Measurements from ENCODE around the gene ARHGAP26.

The ARHGAP26 gene

DNA sequence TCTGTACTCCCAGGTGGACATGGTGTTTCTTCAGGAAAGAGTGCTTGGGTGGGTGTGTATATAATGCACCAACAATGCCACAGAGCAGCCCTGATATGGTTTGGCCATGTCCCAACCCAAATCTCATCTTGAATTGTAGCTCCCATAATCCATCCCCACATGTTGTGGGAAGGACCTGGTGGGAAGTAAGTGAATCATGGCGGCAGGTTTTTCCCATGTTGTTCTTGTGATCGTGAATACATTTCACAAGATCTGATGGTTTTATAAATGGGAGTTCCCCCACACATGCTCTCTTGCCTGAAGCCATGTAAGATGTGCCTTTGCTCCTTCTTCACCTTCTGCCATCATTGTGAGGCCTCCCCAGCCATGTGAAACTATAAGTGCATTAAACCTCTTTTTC is 474.8 kb downstream of the ARHGAP26 start:
- Histone ChIP-seq H3K36me3 (ENCODE audit: insufficient read depth, low read length) (no peaks in the 10 kb centered on the region), H3K4me3 (ENCODE audit: low read length) (no peak overlapping the region), H3K4me1 (ENCODE audit: insufficient read depth, low read length) (peaks cover 7% of the 10 kb centered on the region), H3K27me3 (ENCODE audit: insufficient read depth, low read length) (no peaks in the 10 kb centered on the region), H3K9me3 (ENCODE audit: low read length) (no peaks in the 10 kb centered on the region), H2AFZ (ENCODE audit: low read depth, low read length) (no peak overlapping the region)

DNA sequence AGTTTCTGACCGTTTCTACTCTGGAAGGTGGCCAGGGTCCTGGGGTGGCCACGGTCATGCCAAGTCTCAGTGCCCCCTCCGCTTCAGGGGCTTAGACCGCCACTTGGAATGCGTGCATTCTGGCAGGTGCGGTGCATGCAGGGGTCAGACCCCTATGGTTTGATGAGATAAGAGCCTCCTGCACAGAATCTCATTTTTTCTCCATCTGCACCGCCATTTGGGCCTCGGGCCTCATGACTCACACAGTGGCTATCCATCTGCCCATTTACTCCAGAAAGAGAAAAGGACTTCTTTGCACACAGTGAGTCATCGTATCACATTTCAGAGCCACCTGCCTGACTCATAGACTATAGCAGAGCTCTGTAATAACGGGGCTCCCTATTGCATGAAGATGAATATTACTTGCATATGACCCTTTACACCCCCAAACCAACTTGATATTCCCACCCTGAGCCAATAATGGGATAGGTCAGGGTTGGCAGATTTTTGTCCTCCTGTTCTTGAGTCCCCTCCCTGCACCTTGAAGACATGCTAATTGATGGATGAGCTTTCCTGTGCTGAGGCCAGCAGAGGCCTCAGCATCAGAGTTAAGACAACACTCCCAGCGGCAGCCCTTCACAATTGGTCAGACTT is 475.9 kb downstream of the ARHGAP26 start:
- Histone ChIP-seq H3K9me3 (ENCODE audit: low read length) (no peaks in the 10 kb centered on the region), H2AFZ (ENCODE audit: low read depth, low read length) (no peak overlapping the region), H3K36me3 (ENCODE audit: insufficient read depth, low read length) (no peaks in the 10 kb centered on the region), H3K27me3 (ENCODE audit: insufficient read depth, low read length) (no peaks in the 10 kb centered on the region), H3K4me1 (ENCODE audit: insufficient read depth, low read length) (peaks cover 7% of the 10 kb centered on the region), H3K4me3 (ENCODE audit: low read length) (no peak overlapping the region)

DNA sequence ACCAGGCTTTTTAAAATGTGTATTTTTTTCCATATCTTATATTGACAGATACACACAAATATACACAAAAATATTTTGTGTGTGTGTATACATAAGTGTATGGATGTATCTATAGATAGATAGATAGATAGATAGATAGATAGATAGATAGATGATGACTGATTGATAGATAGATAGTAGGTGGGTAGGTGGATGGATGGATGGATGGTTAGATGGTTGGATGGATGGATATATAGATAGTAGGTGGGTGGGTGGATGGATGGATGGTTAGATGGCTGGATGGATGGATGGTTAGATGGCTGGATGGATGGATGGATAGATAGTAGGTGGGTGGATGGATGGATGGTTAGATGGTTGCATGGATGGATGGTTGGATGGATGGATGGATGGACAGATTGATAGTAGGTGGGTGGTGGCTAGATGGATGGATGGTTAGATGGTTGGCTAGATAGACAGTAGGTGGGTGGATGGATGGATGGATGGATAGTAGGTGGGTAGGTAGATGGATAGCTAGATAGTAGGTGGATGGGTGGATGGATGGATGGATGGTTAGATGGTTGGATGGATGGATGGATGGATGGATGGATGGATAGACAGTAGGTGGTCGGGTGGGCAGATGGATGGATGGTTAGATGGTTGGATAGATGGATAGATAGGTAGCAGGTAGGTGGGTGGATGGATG is 477.1 kb downstream of the ARHGAP26 start:
- H3K36me3 ChIP-seq (ENCODE audit: insufficient read depth, low read length), result no peaks in the 10 kb centered on the region
- H2AFZ ChIP-seq (ENCODE audit: low read depth, low read length), result no peak overlapping the region
- H3K4me1 ChIP-seq (ENCODE audit: insufficient read depth, low read length), result peaks cover 7% of the 10 kb centered on the region
- H3K9me3 ChIP-seq (ENCODE audit: low read length), result no peaks in the 10 kb centered on the region
- H3K27me3 ChIP-seq (ENCODE audit: insufficient read depth, low read length), result no peaks in the 10 kb centered on the region
- H3K4me3 ChIP-seq (ENCODE audit: low read length), result no peak overlapping the region

DNA sequence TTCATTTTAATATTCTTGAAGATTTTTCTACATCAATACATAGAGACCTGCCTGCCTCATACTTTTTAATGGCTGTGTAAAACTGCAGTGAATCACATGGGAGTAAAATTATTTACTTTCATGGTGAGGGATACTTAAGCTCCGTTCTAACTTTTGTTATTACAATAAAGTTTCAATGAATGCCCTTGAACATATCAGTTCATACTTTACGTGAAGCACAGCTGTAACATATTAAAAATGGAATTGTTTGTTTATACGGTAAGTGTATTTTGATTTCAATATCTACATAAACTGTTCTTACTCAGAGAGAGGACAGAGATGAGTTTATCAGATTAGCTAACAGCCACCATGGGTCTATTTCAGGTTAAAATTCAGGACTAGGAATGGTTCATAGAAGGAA is 478.2 kb downstream of the ARHGAP26 start:
- Histone ChIP-seq H3K9me3 (ENCODE audit: low read length) (no peaks in the 10 kb centered on the region), H3K4me3 (ENCODE audit: low read length) (no peak overlapping the region), H3K27me3 (ENCODE audit: insufficient read depth, low read length) (no peaks in the 10 kb centered on the region), H2AFZ (ENCODE audit: low read depth, low read length) (no peak overlapping the region), H3K36me3 (ENCODE audit: insufficient read depth, low read length) (no peaks in the 10 kb centered on the region), H3K4me1 (ENCODE audit: insufficient read depth, low read length) (peaks cover 7% of the 10 kb centered on the region)

DNA sequence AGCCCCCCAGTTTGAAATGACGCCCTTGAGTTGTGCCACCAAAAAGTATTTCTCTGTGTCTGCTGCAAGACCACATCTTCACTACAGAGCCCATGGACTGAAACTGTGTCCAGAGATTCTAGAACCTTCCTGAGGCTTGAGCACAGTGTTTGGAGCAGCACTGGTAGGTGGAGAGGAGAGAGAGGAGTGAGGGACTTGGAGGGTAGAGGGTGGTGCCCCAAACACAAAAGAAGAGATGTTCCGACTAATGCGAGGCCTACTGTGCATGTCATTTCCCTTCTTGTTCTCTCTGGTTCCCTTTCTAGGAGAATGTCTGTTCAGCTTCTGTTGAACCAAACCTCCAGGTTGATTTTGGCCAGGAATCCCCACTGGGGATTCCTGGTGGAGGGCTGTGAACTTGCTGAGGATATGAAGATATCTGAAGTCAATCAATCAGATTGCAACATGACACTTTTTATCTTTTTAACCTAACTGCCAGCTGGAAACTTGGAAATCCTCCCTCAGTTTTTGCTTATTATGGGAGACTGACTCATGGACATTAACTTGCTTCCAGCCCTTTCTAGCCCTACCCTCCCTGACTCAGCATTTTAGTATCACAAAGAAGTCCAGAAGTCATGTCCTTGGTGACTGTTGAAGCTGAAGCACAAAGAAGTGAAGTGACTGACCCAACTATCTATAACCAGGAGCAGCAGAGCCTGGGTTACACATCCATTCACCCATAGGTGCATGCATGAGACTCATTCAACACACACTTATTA is 478.8 kb downstream of the ARHGAP26 start:
- Histone ChIP-seq H3K4me3 (ENCODE audit: low read length) (no peak overlapping the region), H3K9me3 (ENCODE audit: low read length) (no peaks in the 10 kb centered on the region), H3K27me3 (ENCODE audit: insufficient read depth, low read length) (no peaks in the 10 kb centered on the region), H3K4me1 (ENCODE audit: insufficient read depth, low read length) (peaks cover 7% of the 10 kb centered on the region), H3K36me3 (ENCODE audit: insufficient read depth, low read length) (no peaks in the 10 kb centered on the region), H2AFZ (ENCODE audit: low read depth, low read length) (no peak overlapping the region)

DNA sequence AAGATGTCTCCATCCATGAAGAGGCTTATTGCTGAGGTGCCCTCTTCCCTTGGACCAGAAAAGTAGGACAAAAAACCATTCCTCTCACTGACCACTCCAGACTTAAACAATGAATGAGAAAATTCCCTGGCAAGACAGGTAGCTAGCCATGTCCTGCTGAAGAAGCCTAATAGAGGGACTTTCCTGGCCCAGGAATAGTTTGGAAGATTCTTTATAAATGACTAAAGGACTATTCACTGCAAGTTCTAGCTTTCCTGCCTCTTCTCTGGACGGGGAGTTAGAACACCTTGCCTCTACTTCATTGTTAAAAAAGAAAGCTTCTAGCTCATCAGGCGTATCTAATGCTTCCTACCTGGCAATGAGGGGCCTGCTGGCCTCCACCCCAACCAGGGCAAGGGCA is 479.7 kb downstream of the ARHGAP26 start:
- Histone ChIP-seq H3K9me3 (ENCODE audit: low read length) (no peaks in the 10 kb centered on the region), H3K4me3 (ENCODE audit: low read length) (no peak overlapping the region), H3K4me1 (ENCODE audit: insufficient read depth, low read length) (peaks cover 7% of the 10 kb centered on the region), H2AFZ (ENCODE audit: low read depth, low read length) (no peak overlapping the region), H3K27me3 (ENCODE audit: insufficient read depth, low read length) (no peaks in the 10 kb centered on the region), H3K36me3 (ENCODE audit: insufficient read depth, low read length) (no peaks in the 10 kb centered on the region)

DNA sequence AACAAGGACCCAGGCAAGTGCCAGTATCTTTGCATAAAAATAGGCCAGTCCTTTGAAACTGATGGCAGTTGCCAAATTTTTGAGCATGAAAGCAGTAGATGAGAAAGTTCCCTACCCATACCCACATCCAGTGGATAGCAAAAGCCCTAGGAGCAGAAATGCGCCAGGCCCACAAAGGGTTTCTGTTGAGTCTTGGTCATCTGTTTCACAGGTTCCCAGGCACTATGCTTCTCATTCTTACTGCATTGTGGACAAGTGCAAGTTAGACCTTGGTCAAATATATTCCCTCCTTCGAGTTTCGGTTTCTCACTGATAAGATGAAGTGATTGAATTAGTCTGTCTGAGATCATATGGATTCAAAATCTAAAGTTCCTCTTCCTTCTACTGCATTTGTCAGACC is 481.0 kb downstream of the ARHGAP26 start:
- Histone ChIP-seq H3K4me1 (ENCODE audit: insufficient read depth, low read length) (peaks cover 5% of the 10 kb centered on the region), H2AFZ (ENCODE audit: low read depth, low read length) (no peak overlapping the region), H3K27me3 (ENCODE audit: insufficient read depth, low read length) (no peaks in the 10 kb centered on the region), H3K9me3 (ENCODE audit: low read length) (no peaks in the 10 kb centered on the region), H3K4me3 (ENCODE audit: low read length) (no peak overlapping the region), H3K36me3 (ENCODE audit: insufficient read depth, low read length) (no peaks in the 10 kb centered on the region)

DNA sequence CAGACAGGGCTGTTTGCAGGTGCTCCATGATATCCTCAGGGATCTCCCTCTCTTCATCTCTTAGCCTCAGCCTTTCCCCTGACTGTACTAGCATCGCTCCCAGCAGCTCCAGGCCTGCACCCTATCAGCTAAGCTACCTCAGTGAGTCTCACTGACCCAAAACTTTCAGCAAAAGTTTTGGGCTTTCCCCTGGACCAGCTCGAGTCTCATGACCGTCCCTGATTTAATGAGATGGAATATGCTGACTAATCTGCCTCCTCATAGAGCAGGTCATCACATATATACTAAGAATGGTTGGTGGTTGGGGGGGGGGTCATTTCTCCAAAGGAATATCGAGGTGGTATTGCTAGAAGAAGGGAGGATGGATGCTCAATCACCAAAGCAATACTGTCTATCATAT is 481.8 kb downstream of the ARHGAP26 start:
- peaks cover 3% of the 10 kb centered on the region for H3K4me1 ChIP-seq (ENCODE audit: insufficient read depth, low read length)
- no peaks in the 10 kb centered on the region for H3K9me3 ChIP-seq (ENCODE audit: low read length)
- no peaks in the 10 kb centered on the region for H3K27me3 ChIP-seq (ENCODE audit: insufficient read depth, low read length)
- no peak overlapping the region for H3K4me3 ChIP-seq (ENCODE audit: low read length)
- no peak overlapping the region for H2AFZ ChIP-seq (ENCODE audit: low read depth, low read length)
- H3K36me3 ChIP-seq (ENCODE audit: insufficient read depth, low read length), result no peaks in the 10 kb centered on the region

DNA sequence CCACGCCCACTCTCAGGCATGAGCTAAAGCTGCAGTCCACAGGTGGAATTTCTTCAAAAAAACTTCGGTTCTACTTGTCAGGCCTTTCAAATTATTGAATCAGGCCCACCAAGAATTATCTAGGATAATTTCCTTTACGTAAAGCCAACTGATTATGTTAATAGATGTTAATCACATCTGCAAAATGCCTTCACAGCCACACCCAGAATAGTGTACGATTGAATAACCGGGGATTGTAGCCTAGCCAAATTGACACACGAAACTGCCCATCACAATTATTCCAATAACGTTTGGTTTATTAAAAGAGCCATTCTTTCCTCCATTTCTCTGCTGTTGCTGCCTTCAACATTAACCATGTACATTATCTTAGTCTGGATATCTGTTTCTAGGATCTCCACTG is 484.6 kb downstream of the ARHGAP26 start:
- H3K4me3 ChIP-seq (ENCODE audit: low read length), result no peak overlapping the region
- no peaks in the 10 kb centered on the region for H3K27me3 ChIP-seq (ENCODE audit: insufficient read depth, low read length)
- no peaks in the 10 kb centered on the region for H3K4me1 ChIP-seq (ENCODE audit: insufficient read depth, low read length)
- no peak overlapping the region for H2AFZ ChIP-seq (ENCODE audit: low read depth, low read length)
- H3K36me3 ChIP-seq (ENCODE audit: insufficient read depth, low read length), result no peaks in the 10 kb centered on the region
- no peaks in the 10 kb centered on the region for H3K9me3 ChIP-seq (ENCODE audit: low read length)

DNA sequence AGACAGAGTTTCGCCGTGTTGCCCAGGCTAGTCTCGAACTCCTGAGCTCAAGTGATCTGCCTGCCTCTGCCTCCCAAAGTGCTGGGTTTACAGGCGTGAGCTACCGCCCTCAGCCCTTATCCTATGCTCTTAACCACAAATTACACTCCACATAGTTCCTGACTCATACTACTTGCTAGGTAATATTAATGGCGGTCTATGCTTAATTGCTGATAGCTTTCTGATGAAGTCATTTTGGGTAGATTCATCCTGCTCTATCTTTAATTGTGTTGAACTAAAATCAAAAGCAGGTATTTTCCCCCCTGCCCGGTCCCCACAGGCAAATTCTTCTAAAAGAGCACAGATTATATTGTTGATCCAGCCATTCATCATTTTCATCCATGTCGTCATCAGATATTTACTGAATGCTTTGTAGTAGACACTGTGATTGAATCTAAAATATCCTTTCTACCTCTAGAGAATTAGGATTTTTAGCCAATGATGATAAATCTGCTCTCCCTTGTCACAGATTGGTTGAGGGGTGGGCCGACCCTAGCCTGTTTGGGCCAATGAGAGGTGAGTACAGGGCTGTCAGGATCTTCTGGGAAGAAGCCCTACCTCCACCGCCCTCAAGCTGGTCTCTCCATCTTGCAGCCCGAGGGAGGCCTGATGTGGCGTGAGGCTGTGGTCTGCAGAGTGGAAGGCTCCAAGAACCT is 488.5 kb downstream of the ARHGAP26 start:
- no peaks in the 10 kb centered on the region for H3K9me3 ChIP-seq (ENCODE audit: low read length)
- H3K36me3 ChIP-seq (ENCODE audit: insufficient read depth, low read length), result no peaks in the 10 kb centered on the region
- no peaks in the 10 kb centered on the region for H3K4me1 ChIP-seq (ENCODE audit: insufficient read depth, low read length)
- H3K27me3 ChIP-seq (ENCODE audit: insufficient read depth, low read length), result no peaks in the 10 kb centered on the region
- H3K4me3 ChIP-seq (ENCODE audit: low read length), result no peak overlapping the region
- H2AFZ ChIP-seq (ENCODE audit: low read depth, low read length), result no peak overlapping the region

DNA sequence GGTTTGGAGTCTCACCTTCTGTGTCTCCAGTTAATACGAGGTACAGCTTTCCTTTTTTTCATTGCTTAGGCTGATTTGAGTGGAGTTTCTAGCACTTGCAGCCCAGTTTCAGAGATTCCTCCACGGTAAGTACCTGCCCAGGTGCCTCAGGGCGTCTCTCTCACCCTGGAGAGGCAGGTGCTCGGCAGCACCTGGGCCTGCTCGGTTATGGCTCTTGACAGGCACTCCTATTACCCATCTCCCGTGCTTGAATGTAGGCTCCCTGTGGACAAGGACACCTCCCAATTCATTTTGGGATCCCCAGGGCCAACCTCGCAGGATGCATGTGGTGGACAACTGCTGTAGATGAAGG is 489.1 kb downstream of the ARHGAP26 start:
- H3K27me3 ChIP-seq (ENCODE audit: insufficient read depth, low read length), result no peaks in the 10 kb centered on the region
- H3K36me3 ChIP-seq (ENCODE audit: insufficient read depth, low read length), result no peaks in the 10 kb centered on the region
- H3K4me1 ChIP-seq (ENCODE audit: insufficient read depth, low read length), result no peaks in the 10 kb centered on the region
- no peaks in the 10 kb centered on the region for H3K9me3 ChIP-seq (ENCODE audit: low read length)
- no peak overlapping the region for H3K4me3 ChIP-seq (ENCODE audit: low read length)
- no peak overlapping the region for H2AFZ ChIP-seq (ENCODE audit: low read depth, low read length)

DNA sequence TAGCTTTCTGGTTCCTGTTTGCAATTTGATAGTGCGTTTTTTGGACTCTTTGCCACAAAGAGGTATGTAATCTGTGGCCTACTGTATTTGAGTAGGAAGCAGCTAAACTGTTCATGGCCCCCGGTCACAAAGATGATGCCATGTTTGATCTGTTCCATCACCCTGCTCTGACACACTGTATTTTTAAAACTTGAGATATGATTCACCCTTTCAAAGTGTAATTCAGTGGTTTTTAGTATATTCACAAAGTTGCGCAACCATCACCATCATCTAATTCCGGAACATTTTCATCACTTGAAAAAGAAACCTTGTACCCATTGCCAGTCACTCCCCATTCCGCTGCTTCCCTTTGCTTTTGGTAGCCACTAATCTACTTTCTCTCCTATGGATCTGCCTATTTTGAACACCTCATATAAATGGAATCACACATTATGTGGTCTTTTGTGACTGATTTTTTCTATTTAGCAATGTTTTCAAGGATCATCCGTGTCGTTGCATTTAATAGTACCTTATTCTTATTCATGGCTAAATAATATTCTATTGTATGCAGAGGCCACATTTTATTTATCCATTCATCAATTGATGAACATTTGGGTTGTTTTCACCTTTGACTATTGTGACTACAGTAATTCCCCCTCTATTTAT is 491.7 kb downstream of the ARHGAP26 start:
- H3K4me1 ChIP-seq (ENCODE audit: insufficient read depth, low read length), result no peaks in the 10 kb centered on the region
- H3K27me3 ChIP-seq (ENCODE audit: insufficient read depth, low read length), result no peaks in the 10 kb centered on the region
- no peak overlapping the region for H2AFZ ChIP-seq (ENCODE audit: low read depth, low read length)
- H3K4me3 ChIP-seq (ENCODE audit: low read length), result no peak overlapping the region
- no peaks in the 10 kb centered on the region for H3K36me3 ChIP-seq (ENCODE audit: insufficient read depth, low read length)
- H3K9me3 ChIP-seq (ENCODE audit: low read length), result no peaks in the 10 kb centered on the region
